HEK293 (cell line): ENCODE measurements around the gene CDH7.

ENCODE experiments used
- CTCF ChIA-PET: fragments of 350-600 bp; formaldehyde crosslinking; extraction: SDS; loops from one replicate; lab custom pipeline; 2021; ENCODE audit warnings: antibody characterized with exemption; lab: Yijun Ruan, JAX
- POLR2A ChIA-PET: fragments of 300-600 bp; formaldehyde crosslinking; extraction: SDS; loops from one replicate; lab custom pipeline; 2020; ENCODE audit warnings: antibody characterized with exemption, inconsistent platforms; lab: Yijun Ruan, JAX
- H3K27ac ChIP-seq: fragments of 200-500 bp; sonication (Bioruptor generic); 2 replicates; pipeline ENCODE4 v1.5.1; 2014; ENCODE audit warnings: low read depth, low read length, control low read depth, inconsistent platforms; ENCODE audit errors: extremely low read depth
- H3K36me3 ChIP-seq, 2 experiments: fragments of 200-500 bp in 1 of 2; sonication (Bioruptor generic) in 1 of 2; 1 replicate in 1 of 2; 2 replicates in 1 of 2; pipeline ENCODE4 v1.5.1; 2014 to 2017; ENCODE audit warnings: inconsistent platforms in 2 of 2, low read length in 2 of 2; ENCODE audit not compliant: control insufficient read depth in 2 of 2, insufficient read depth in 1 of 2
- H3K4me1 ChIP-seq: fragments of 200-500 bp; sonication (Bioruptor generic); 2 replicates; pipeline ENCODE4 v1.5.1; 2014; ENCODE audit warnings: mild to moderate bottlenecking, low read length, inconsistent platforms; ENCODE audit not compliant: control insufficient read depth, insufficient read depth
- H3K4me3 ChIP-seq: 2 replicates; pipeline ENCODE4 v1.5.1; 2011; ENCODE audit warnings: low read depth, mild to moderate bottlenecking, control low read depth, low read length, moderate library complexity
- H3K9me3 ChIP-seq: fragments of 200-500 bp; sonication (Bioruptor generic); 2 replicates; pipeline ENCODE4 v1.5.1; 2014; ENCODE audit warnings: low read depth, low read length, inconsistent platforms; ENCODE audit not compliant: control insufficient read depth, insufficient read depth
- CTCF ChIP-seq: fragments of 450-650 bp; formaldehyde crosslinking; IDR thresholded peaks from 2 replicates; pipeline ENCODE4 v1.5.1; 2016; ENCODE audit warnings: missing biosample characterization, missing genetic modification characterization
- EGR2 ChIP-seq: fragments of 450-650 bp; formaldehyde crosslinking; IDR thresholded peaks from 2 replicates; pipeline ENCODE4 v1.5.1; 2016; ENCODE audit warnings: low read depth, missing biosample characterization, missing genetic modification characterization
- GFI1B ChIP-seq: fragments of 450-650 bp; formaldehyde crosslinking; IDR thresholded peaks from 2 replicates; pipeline ENCODE4 v1.5.1; 2016; ENCODE audit warnings: missing biosample characterization, missing genetic modification characterization
- HOXD13 ChIP-seq: sonication (generic); formaldehyde crosslinking; IDR thresholded peaks from 2 replicates; pipeline ENCODE4 v1.8.0; 2022; ENCODE audit warnings: missing genetic modification reagents, borderline replicate concordance
- KLF1 ChIP-seq: fragments of 450-650 bp; formaldehyde crosslinking; IDR thresholded peaks from 2 replicates; pipeline ENCODE4 v1.5.1; 2016; ENCODE audit warnings: missing biosample characterization, missing genetic modification characterization
- KLF7 ChIP-seq: fragments of 450-650 bp; formaldehyde crosslinking; IDR thresholded peaks from 2 replicates; pipeline ENCODE4 v1.5.1; 2016; ENCODE audit warnings: missing biosample characterization, missing genetic modification characterization, borderline replicate concordance
- KLF9 ChIP-seq: fragments of 450-650 bp; formaldehyde crosslinking; IDR thresholded peaks from 2 replicates; pipeline ENCODE4 v1.5.1; 2016; ENCODE audit warnings: missing biosample characterization, missing genetic modification characterization, low read depth
- REPIN1 ChIP-seq: fragments of 450-650 bp; formaldehyde crosslinking; IDR thresholded peaks from 2 replicates; pipeline ENCODE4 v1.5.1; 2017; ENCODE audit warnings: missing biosample characterization, missing genetic modification characterization, low read depth
- ZBTB11 ChIP-seq: fragments of 450-650 bp; formaldehyde crosslinking; conservative IDR thresholded peaks from 2 replicates; pipeline ENCODE4 v1.5.1; 2016; ENCODE audit warnings: low read depth, missing biosample characterization, missing genetic modification characterization
- ZBTB20 ChIP-seq: fragments of 450-650 bp; formaldehyde crosslinking; IDR thresholded peaks from 2 replicates; pipeline ENCODE4 v1.5.1; 2016; ENCODE audit warnings: missing biosample characterization, missing genetic modification characterization
- ZBTB48 ChIP-seq: fragments of 450-650 bp; formaldehyde crosslinking; IDR thresholded peaks from 2 replicates; pipeline ENCODE4 v1.5.1; 2016; ENCODE audit warnings: missing biosample characterization, missing genetic modification characterization
- ZNF18 ChIP-seq: fragments of 450-650 bp; formaldehyde crosslinking; IDR thresholded peaks from 2 replicates; pipeline ENCODE4 v1.5.1; 2016; ENCODE audit warnings: missing biosample characterization, missing genetic modification characterization
- ZNF23 ChIP-seq: fragments of 450-650 bp; formaldehyde crosslinking; IDR thresholded peaks from 2 replicates; pipeline ENCODE4 v1.5.1; 2016; ENCODE audit warnings: missing biosample characterization, missing genetic modification characterization, borderline replicate concordance
- ZNF26 ChIP-seq: fragments of 450-650 bp; formaldehyde crosslinking; IDR thresholded peaks from 2 replicates; pipeline ENCODE4 v1.5.1; 2016; ENCODE audit warnings: missing biosample characterization, missing genetic modification characterization
- ZNF274 ChIP-seq, 2 experiments: fragments of 200-500 bp in 1 of 2; fragments of 450-650 bp in 1 of 2; sonication (Bioruptor generic) in 1 of 2; formaldehyde crosslinking in 1 of 2; IDR thresholded peaks; 2 replicates each; pipeline versions ENCODE4 v1.5.1 to v1.6.1; 2014 to 2016; ENCODE audit warnings: borderline replicate concordance in 1 of 2, inconsistent platforms in 1 of 2, low read length in 1 of 2, missing biosample characterization in 1 of 2, missing genetic modification characterization in 1 of 2
- ZNF366 ChIP-seq: fragments of 450-650 bp; formaldehyde crosslinking; conservative IDR thresholded peaks from 2 replicates; pipeline ENCODE4 v1.5.1; 2016; ENCODE audit warnings: missing biosample characterization, missing genetic modification characterization
- ZNF398 ChIP-seq: fragments of 450-650 bp; formaldehyde crosslinking; IDR thresholded peaks from 2 replicates; pipeline ENCODE4 v1.5.1; 2017; ENCODE audit warnings: missing biosample characterization, missing genetic modification characterization
- ZNF449 ChIP-seq: fragments of 450-650 bp; formaldehyde crosslinking; IDR thresholded peaks from 2 replicates; pipeline ENCODE4 v1.5.1; 2017; ENCODE audit warnings: missing biosample characterization, mild to moderate bottlenecking, missing genetic modification characterization, moderate library complexity
- ZNF473 ChIP-seq: fragments of 450-650 bp; formaldehyde crosslinking; IDR thresholded peaks from 2 replicates; pipeline ENCODE4 v1.5.1; 2017; ENCODE audit warnings: missing biosample characterization, missing genetic modification characterization
- ZNF48 ChIP-seq: fragments of 450-650 bp; formaldehyde crosslinking; IDR thresholded peaks from 2 replicates; pipeline ENCODE4 v1.5.1; 2016; ENCODE audit warnings: missing biosample characterization, missing genetic modification characterization
- ZNF580 ChIP-seq: fragments of 450-650 bp; formaldehyde crosslinking; IDR thresholded peaks from 2 replicates; pipeline ENCODE4 v1.5.1; 2016; ENCODE audit warnings: missing biosample characterization, missing genetic modification characterization
- ZNF600 ChIP-seq: fragments of 450-650 bp; formaldehyde crosslinking; IDR thresholded peaks from 2 replicates; pipeline ENCODE4 v1.5.1; 2016; ENCODE audit warnings: missing biosample characterization, missing genetic modification characterization
- ZNF626 ChIP-seq: fragments of 450-650 bp; sonication (Bioruptor Pico); formaldehyde crosslinking; IDR thresholded peaks from 2 replicates; pipeline ENCODE4 v1.5.1; 2018; ENCODE audit warnings: missing biosample characterization, missing genetic modification characterization, inconsistent platforms
- ZNF654 ChIP-seq: fragments of 450-650 bp; formaldehyde crosslinking; IDR thresholded peaks from 2 replicates; pipeline ENCODE4 v1.5.1; 2016; ENCODE audit warnings: low read depth, missing biosample characterization, missing genetic modification characterization
- ZNF76 ChIP-seq: fragments of 450-650 bp; formaldehyde crosslinking; IDR thresholded peaks from 2 replicates; pipeline ENCODE4; 2016; ENCODE audit warnings: low read depth, missing biosample characterization, missing genetic modification characterization, borderline replicate concordance
- ZNF791 ChIP-seq: fragments of 450-650 bp; formaldehyde crosslinking; IDR thresholded peaks from 2 replicates; pipeline ENCODE4 v1.5.1; 2016; ENCODE audit warnings: missing biosample characterization, missing genetic modification characterization

The CDH7 gene

GRCh38 chr18:65788373-65788772 lies 37.6 kb downstream of the CDH7 start:
- Histone ChIP-seq H3K27ac (no peak overlapping the region), H3K4me1 (peaks cover 20% of the 10 kb centered on the region), H3K9me3 (no peaks in the 10 kb centered on the region), H3K4me3 (no peak overlapping the region), H3K36me3 (no peaks in the 10 kb centered on the region)
- ChIA-PET POLR2A (no interaction called here), CTCF (interaction anchor here (0.6 to 4.2 kb wide), 17 partner anchors 11 to 1875 kb away, joined by 3 to 22 read pairs (median 4); no protein-coding TSS in a partner anchor)
- TF ChIP-seq EGR2 (tag by site-specific recombination): no peak
- no peak for TF ChIP-seq ZNF23 (tag by site-specific recombination)
- no peak for TF ChIP-seq ZNF600 (tag by site-specific recombination)
- TF ChIP-seq ZNF473 (tag by site-specific recombination): no peak
- no peak for TF ChIP-seq ZNF18 (tag by site-specific recombination)
- TF ChIP-seq ZNF791 (tag by site-specific recombination): no peak
- no peak for TF ChIP-seq ZNF398 (tag by site-specific recombination)
- no peak for TF ChIP-seq ZBTB11
- no peak for TF ChIP-seq ZNF48 (tag by site-specific recombination)
- no peak for TF ChIP-seq ZNF626 (tag by site-specific recombination)
- TF ChIP-seq ZNF26 (tag by site-specific recombination): no peak
- TF ChIP-seq HOXD13 (CRISPR knock-in tag): no peak
- peak; percentile 77 for TF ChIP-seq CTCF (tag by site-specific recombination)
- no peak for TF ChIP-seq KLF1
- no peak for TF ChIP-seq ZNF580
- TF ChIP-seq ZNF274 (IDR thresholded peaks at IDR 0.05; ENCODE audit: low read length): no peak
- no peak for TF ChIP-seq ZNF274 (tag by site-specific recombination; IDR thresholded peaks at IDR 0.05; ENCODE audit: borderline replicate concordance)
- TF ChIP-seq REPIN1: no peak
- no peak for TF ChIP-seq ZBTB48
- no peak for TF ChIP-seq ZBTB20 (tag by site-specific recombination)
- no peak for TF ChIP-seq ZNF76 (tag by site-specific recombination)
- TF ChIP-seq ZNF654 (tag by site-specific recombination): peak; percentile 48
- no peak for TF ChIP-seq GFI1B
- no peak for TF ChIP-seq KLF9
- TF ChIP-seq KLF7 (tag by site-specific recombination): no peak
- no peak for TF ChIP-seq ZNF449 (tag by site-specific recombination)
- TF ChIP-seq ZNF366 (tag by site-specific recombination): peak; percentile 46; the same call in 1 of the 2 replicates
